Uterus (tissue), 4 donors: ENCODE measurements around the gene PTPRM. TPM values are rescaled to one million over a fixed set of nuclear protein-coding genes. Genes with fewer than 3 reads are reported as not detected.

Source experiments
- DNase-seq, 2 donors: peaks; one replicate each; pipeline ENCODE4 v3.0.0-alpha.2; 2019 to 2020
- H3K27ac ChIP-seq, 2 donors: fragments of 200-600 bp; sonication (generic); 1 replicate in 1 of 2; 2 replicates in 1 of 2; pipeline ENCODE4 v1.5.1; 2016 to 2018
- H3K27me3 ChIP-seq, 2 donors: fragments of 200-600 bp; sonication (generic); one replicate each; pipeline ENCODE4 v1.5.1; 2018 to 2019; ENCODE audit warnings: control low read depth in 1 of 2
- H3K36me3 ChIP-seq, 2 donors: fragments of 200-600 bp; sonication (generic); one replicate each; pipeline ENCODE4 v1.5.1; 2019; ENCODE audit warnings: control low read depth in 1 of 2
- H3K4me1 ChIP-seq, 2 donors: fragments of 200-600 bp; sonication (generic); one replicate each; pipeline ENCODE4 v1.5.1; 2018 to 2019; ENCODE audit warnings: control low read depth in 1 of 2
- H3K4me3 ChIP-seq, 2 donors: fragments of 200-600 bp; sonication (generic); 1 replicate in 1 of 2; 2 replicates in 1 of 2; pipeline ENCODE4 v1.5.1; 2018 to 2019; ENCODE audit warnings: mild to moderate bottlenecking in 1 of 2
- H3K9me3 ChIP-seq, 2 donors: fragments of 200-600 bp; sonication (generic); one replicate each; pipeline ENCODE4 v1.5.1; 2019; ENCODE audit warnings: control low read depth in 1 of 2
- CTCF ChIP-seq, 4 experiments: fragments of 200-600 bp in 2 of 4; fragments of 450-650 bp in 2 of 4; sonication (generic) in 2 of 4; IDR thresholded peaks; one replicate each; pipeline ENCODE4 v1.5.1; 2016 to 2019; ENCODE audit warnings: antibody characterized with exemption in 4 of 4, mild to moderate bottlenecking in 2 of 4, moderate library complexity in 1 of 4
- POLR2A ChIP-seq, 2 donors: fragments of 450-650 bp; IDR thresholded peaks; one replicate each; pipeline ENCODE4 v1.6.1; 2016; ENCODE audit warnings: antibody characterized with exemption in 2 of 2, mild to moderate bottlenecking in 1 of 2, moderate library complexity in 1 of 2
- intact Hi-C: fragments of 100-400 bp; cut with DNase I; formaldehyde crosslinking; loops from one replicate; pipeline ENCODE4 v1.15.1; 2023; ENCODE audit warnings: low total_unique reads
- total RNA-seq, 4 donors: library from RNA; depleted of rRNA in 3 of 4; stranded (reverse); fragments of >200 nt in 3 of 4; gene quantifications; one replicate each; pipeline versions ENCODE4 v1.1.0 to v1.2.4, GENCODE V29; 2014 to 2023
- donor health status: DM: yes; HTN: yes; CAD: no.

PTPRM gene
- total RNA-seq, 4 donors from 2014 or later = 62.0 to 127 (median 85.7) TPM

GRCh38 chr18:8358033-8358765 is 791.1 kb downstream of the PTPRM start:
- no peaks in the 10 kb centered on the region for H3K4me1 ChIP-seq
- H3K27ac ChIP-seq = no peak overlapping the region
- TF ChIP-seq CTCF (IDR thresholded peaks at IDR 0.05) (no peak), POLR2A (IDR thresholded peaks at IDR 0.05) (no peak)
- H3K36me3 ChIP-seq = no peaks in the 10 kb centered on the region
- no peak overlapping the region for H3K4me3 ChIP-seq
- no peaks in the 10 kb centered on the region for H3K9me3 ChIP-seq
- DNase-seq = no peak
- intact Hi-C loops = no loop called here
- no peaks in the 10 kb centered on the region for H3K27me3 ChIP-seq

GRCh38 chr18:8359076-8359475 is 792.0 kb downstream of the PTPRM start:
- no peaks in the 10 kb centered on the region for H3K27me3 ChIP-seq
- H3K9me3 ChIP-seq = no peaks in the 10 kb centered on the region
- H3K4me1 ChIP-seq = no peaks in the 10 kb centered on the region
- no peak for DNase-seq
- no peak overlapping the region for H3K4me3 ChIP-seq
- intact Hi-C loops = no loop called here
- no peak overlapping the region for H3K27ac ChIP-seq
- H3K36me3 ChIP-seq = no peaks in the 10 kb centered on the region
- no peak for TF ChIP-seq CTCF (IDR thresholded peaks at IDR 0.05)
- TF ChIP-seq POLR2A (IDR thresholded peaks at IDR 0.05) = no peak

- DNase-seq = no peak
- Histone ChIP-seq H3K9me3 (no peaks in the 10 kb centered on the region), H3K27me3 (no peaks in the 10 kb centered on the region), H3K4me1 (no peaks in the 10 kb centered on the region), H3K4me3 (no peak overlapping the region), H3K27ac (no peak overlapping the region), H3K36me3 (no peaks in the 10 kb centered on the region)
- TF ChIP-seq POLR2A (IDR thresholded peaks at IDR 0.05) (no peak), CTCF (IDR thresholded peaks at IDR 0.05) (no peak)
- intact Hi-C loops = no loop called here
These were observed 792.4 kb downstream of the PTPRM start for GRCh38 chr18:8359481-8359880.

GRCh38 chr18:8361941-8362471 is 794.9 kb downstream of the PTPRM start:
- H3K4me1 ChIP-seq = no peaks in the 10 kb centered on the region
- no peaks in the 10 kb centered on the region for H3K36me3 ChIP-seq
- TF ChIP-seq POLR2A (IDR thresholded peaks at IDR 0.05) (no peak), CTCF (IDR thresholded peaks at IDR 0.05) (no peak)
- no peaks in the 10 kb centered on the region for H3K9me3 ChIP-seq
- intact Hi-C loops = no loop called here
- no peak overlapping the region for H3K27ac ChIP-seq
- DNase-seq = no peak
- no peak overlapping the region for H3K4me3 ChIP-seq
- H3K27me3 ChIP-seq = no peaks in the 10 kb centered on the region

- Histone ChIP-seq H3K4me3 (no peak overlapping the region), H3K9me3 (no peaks in the 10 kb centered on the region), H3K27me3 (no peaks in the 10 kb centered on the region), H3K27ac (no peak overlapping the region), H3K36me3 (no peaks in the 10 kb centered on the region), H3K4me1 (no peaks in the 10 kb centered on the region)
- intact Hi-C loops = no loop called here
- DNase-seq = no peak
- TF ChIP-seq POLR2A (IDR thresholded peaks at IDR 0.05) (no peak), CTCF (IDR thresholded peaks at IDR 0.05) (no peak)
These were observed 795.7 kb downstream of the PTPRM start for GRCh38 chr18:8362863-8363262.
